ENCODE data around the gene SLC17A7.

The SLC17A7 gene

DNA sequence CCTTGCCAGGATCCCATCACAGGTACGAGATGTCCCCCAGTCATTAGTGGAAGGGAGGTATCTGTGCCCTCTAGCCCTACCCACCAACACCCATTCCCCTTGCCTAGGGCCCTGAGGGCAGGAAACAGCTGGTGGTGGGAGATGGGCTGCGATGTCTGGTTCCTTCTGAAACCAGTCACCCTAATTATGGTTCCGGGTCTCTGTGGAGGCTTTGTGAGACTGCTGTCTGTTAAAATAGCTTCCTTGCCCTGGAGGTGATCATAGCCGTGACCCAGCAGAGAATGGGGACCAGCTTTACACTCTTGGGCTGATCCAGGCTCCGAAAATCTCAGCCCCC, 17.2 kb upstream of the SLC17A7 start:
- Histone ChIP-seq H3K36me3 (ENCODE audit: control insufficient read depth, insufficient read depth, low read length) (peaks cover 5% of the 10 kb centered on the region), H3K4me3 (replicated peaks; ENCODE audit: low read depth, low read length) (peak overlapping the region; percentile 23; the same call in 1 of the 2 replicates), H3K27me3 (replicated peaks; ENCODE audit: control insufficient read depth, insufficient read depth, low read length) (no peaks in the 10 kb centered on the region)
- TF ChIP-seq, protein P1, sequence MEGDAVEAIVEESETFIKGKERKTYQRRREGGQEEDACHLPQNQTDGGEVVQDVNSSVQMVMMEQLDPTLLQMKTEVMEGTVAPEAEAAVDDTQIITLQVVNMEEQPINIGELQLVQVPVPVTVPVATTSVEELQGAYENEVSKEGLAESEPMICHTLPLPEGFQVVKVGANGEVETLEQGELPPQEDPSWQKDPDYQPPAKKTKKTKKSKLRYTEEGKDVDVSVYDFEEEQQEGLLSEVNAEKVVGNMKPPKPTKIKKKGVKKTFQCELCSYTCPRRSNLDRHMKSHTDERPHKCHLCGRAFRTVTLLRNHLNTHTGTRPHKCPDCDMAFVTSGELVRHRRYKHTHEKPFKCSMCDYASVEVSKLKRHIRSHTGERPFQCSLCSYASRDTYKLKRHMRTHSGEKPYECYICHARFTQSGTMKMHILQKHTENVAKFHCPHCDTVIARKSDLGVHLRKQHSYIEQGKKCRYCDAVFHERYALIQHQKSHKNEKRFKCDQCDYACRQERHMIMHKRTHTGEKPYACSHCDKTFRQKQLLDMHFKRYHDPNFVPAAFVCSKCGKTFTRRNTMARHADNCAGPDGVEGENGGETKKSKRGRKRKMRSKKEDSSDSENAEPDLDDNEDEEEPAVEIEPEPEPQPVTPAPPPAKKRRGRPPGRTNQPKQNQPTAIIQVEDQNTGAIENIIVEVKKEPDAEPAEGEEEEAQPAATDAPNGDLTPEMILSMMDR (IDR thresholded peaks at IDR 0.05; ENCODE audit: insufficient read depth, low read length, poor library complexity, severe bottlenecking) = no peak
- DNase-seq (ENCODE audit: extremely low read depth, insufficient read length) = no peak

DNA sequence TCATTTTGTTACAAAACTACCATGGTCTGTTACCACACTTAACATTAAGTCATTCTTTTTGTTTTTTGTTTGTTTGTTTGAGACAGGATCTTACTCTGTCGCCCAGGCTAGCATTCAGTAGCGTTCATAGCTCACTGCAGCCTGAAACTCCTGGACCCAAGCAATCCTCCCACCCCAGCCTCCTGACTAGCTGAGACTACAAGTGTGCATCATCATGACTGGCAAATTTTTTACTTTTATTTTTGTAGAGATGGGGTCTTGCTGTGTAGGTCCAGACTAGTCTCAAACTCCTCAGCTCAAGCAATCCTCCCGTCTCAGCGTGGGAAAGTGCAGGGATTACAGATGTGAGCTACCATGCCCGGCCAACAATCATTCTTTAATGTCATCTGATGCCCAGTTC, 15.0 kb upstream of the SLC17A7 start:
- TF ChIP-seq, protein P1 (IDR thresholded peaks at IDR 0.05; ENCODE audit: insufficient read depth, low read length, poor library complexity, severe bottlenecking) = no peak
- Histone ChIP-seq H3K36me3 (ENCODE audit: control insufficient read depth, insufficient read depth, low read length) (peaks cover 5% of the 10 kb centered on the region), H3K27me3 (replicated peaks; ENCODE audit: control insufficient read depth, insufficient read depth, low read length) (no peaks in the 10 kb centered on the region), H3K4me3 (replicated peaks; ENCODE audit: low read depth, low read length) (no peak overlapping the region)
- no peak for DNase-seq (ENCODE audit: extremely low read depth, insufficient read length)

DNA sequence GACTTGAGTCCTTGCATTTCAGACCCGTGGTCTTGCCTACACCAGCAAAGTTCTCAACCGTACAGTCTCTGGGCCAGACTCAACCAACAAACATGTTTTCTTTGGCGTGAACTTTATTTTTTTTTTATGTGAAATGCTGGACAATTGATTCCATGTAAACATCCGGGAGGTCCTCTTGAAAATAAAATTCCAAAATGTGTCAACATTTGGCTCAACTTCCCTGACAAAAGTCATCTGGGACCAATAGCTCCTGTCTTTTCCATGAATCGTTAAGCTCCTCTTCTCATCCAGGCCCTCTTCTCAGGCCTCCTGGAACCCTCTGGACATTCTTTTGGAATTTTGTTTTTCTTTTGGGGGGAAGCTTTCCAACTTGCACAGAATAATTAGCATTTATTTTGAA, 14.4 kb upstream of the SLC17A7 start:
- H3K36me3 ChIP-seq (ENCODE audit: control insufficient read depth, insufficient read depth, low read length) = peaks cover 4% of the 10 kb centered on the region
- no peak overlapping the region for H3K4me3 ChIP-seq (replicated peaks; ENCODE audit: low read depth, low read length)
- no peak for DNase-seq (ENCODE audit: extremely low read depth, insufficient read length)
- no peaks in the 10 kb centered on the region for H3K27me3 ChIP-seq (replicated peaks; ENCODE audit: control insufficient read depth, insufficient read depth, low read length)
- TF ChIP-seq, protein P1 (IDR thresholded peaks at IDR 0.05; ENCODE audit: insufficient read depth, low read length, poor library complexity, severe bottlenecking) = no peak

DNA sequence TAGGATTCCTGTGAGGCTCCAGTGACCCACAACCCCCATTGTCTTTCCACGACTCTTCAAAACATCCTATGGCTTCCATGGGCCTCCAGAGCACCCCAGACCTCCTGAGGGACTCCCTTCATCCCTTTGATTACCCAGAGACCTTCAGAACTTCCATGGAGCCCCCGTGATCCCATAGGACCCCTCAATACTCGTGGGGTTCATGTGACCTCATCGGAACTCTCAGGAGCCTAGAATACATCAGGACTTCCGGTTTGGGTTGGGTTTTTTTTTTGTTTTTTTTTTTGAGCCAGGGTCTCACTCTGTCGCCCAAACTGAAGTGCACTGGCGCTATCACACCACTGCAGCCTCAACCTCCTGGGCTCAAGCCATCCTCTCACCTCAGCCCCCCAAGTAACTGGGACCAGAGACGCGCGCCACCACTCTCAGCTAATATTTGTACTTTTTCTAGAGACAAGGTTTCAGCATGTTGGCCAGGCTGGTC, 12.5 kb upstream of the SLC17A7 start:
- H3K27me3 ChIP-seq (replicated peaks; ENCODE audit: control insufficient read depth, insufficient read depth, low read length) = no peaks in the 10 kb centered on the region
- DNase-seq (ENCODE audit: extremely low read depth, insufficient read length) = no peak
- H3K36me3 ChIP-seq (ENCODE audit: control insufficient read depth, insufficient read depth, low read length) = peaks cover 4% of the 10 kb centered on the region
- TF ChIP-seq, protein P1 (IDR thresholded peaks at IDR 0.05; ENCODE audit: insufficient read depth, low read length, poor library complexity, severe bottlenecking) = no peak
- H3K4me3 ChIP-seq (replicated peaks; ENCODE audit: low read depth, low read length) = peak overlapping the region; percentile 86

DNA sequence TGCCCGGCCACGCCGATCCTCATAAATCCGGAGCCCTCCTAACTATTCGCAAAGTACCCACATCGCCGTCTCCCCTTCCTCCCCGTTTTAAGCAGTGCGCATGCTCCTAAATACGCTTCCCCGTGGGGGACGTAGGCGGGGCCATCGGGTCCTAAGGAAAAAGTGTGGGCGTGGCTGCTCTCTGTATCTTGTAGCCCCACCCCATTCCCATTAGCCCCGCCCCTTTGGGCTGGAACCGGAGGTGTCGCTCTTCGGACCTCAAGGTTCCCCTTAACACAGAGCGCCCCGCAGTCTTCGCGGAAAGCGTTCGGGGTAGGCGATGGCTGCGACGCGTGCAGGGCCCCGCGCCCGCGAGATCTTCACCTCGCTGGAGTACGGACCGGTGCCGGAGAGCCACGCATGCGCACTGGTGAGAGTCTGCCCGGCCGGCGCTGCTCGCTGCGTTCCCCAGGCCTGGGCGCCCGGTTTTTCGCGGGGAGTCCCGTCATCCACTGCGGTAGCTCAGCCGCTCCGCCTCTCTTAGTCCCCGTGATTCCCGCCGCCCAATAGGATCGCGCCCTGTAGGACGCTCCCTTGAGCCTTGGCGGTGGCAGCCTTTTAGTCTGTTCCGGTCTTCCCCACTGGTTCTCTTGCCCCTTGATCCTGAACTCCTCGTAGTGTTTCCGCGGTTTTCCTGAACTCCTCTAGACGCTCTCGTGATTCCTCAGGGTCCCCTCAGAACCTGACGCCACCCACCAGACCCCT, 11.9 kb upstream of the SLC17A7 start, which contains the start of gene ALDH16A1:
Gene ALDH16A1, plus strand, starts transcription at position 213 of the 744 bp plus-strand sequence. Its CDS starts 107 bp downstream, at position 320.
- DNase-seq (ENCODE audit: extremely low read depth, insufficient read length) = peak; percentile 99
- H3K27me3 ChIP-seq (replicated peaks; ENCODE audit: control insufficient read depth, insufficient read depth, low read length) = no peaks in the 10 kb centered on the region
- TF ChIP-seq, protein P1 (IDR thresholded peaks at IDR 0.05; ENCODE audit: insufficient read depth, low read length, poor library complexity, severe bottlenecking) = no peak

More for the DNA sequence above, 11.9 kb upstream of the SLC17A7 start, which contains the start of gene ALDH16A1:
- H3K36me3 ChIP-seq (ENCODE audit: control insufficient read depth, insufficient read depth, low read length) = peaks cover 5% of the 10 kb centered on the region
- peak within 1 kb of the TSS; percentile 86 for H3K4me3 ChIP-seq (replicated peaks; ENCODE audit: low read depth, low read length)

Measured in GM06990 (cell line).